Activated CD4-positive, alpha-beta T cell treated with anti-CD3 and anti-CD28 coated beads, Interleukin-10, Interleukin-2, amounts not matched to agents 100 ng/mL and 50 ng/mL, durations not matched to agents 16 hours and 8 hours (primary cell): ENCODE measurements around the gene CTBS.
"Not testable (repeated sequence)": the region's sequence is repeated elsewhere in the genome, so short reads cannot be mapped to it uniquely, and the experiment has no call there.

ENCODE experiments used
- DNase-seq: peaks from one replicate; pipeline ENCODE4 v3.0.0-alpha.2; 2020

Gene CTBS, protein sequence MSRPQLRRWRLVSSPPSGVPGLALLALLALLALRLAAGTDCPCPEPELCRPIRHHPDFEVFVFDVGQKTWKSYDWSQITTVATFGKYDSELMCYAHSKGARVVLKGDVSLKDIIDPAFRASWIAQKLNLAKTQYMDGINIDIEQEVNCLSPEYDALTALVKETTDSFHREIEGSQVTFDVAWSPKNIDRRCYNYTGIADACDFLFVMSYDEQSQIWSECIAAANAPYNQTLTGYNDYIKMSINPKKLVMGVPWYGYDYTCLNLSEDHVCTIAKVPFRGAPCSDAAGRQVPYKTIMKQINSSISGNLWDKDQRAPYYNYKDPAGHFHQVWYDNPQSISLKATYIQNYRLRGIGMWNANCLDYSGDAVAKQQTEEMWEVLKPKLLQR

DNA sequence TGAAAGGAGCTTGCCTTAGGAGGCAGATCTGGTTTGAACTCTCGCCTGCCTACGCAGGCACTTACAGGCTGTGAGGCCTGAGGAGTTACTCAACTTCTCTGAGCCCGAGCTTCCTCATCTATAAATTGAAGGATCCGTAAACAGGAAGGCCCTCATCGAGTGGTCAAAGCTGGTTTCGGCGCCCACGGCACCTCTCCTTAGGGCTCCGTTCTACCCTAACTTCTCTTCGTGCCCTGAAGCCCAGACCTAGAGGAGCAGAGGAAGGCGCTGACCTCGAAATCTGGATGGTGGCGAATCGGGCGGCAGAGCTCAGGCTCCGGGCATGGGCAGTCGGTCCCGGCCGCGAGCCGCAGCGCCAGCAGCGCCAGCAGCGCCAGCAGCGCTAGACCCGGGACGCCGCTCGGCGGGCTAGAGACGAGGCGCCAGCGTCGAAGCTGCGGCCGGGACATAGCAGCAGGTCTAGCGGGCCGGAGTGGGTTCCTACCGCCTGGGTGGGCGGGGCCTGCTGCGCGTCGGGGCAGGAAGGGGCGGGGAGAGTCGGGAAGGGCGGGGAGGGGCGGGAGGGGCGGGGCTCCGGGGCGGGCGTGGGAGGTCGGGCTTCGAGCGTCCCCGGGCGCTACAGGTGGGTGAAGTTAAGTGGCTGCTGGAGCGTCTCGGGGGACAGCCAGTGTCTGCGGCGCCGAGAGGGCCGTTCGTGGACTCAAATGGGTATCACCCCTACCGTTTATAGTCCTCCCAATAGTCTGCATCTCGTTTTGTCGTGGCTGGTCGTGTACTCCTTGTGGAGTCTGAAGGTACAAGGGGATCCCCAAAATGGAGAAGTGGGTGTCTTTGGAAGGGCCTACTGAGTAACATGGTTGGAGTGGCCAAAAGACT, at the start of gene CTBS:
Gene CTBS (minus strand): TSS at position 474 of the 876 bp plus-strand sequence. CDS start 25 bp downstream, at position 449.
- peak; percentile 93 for DNase-seq

DNA sequence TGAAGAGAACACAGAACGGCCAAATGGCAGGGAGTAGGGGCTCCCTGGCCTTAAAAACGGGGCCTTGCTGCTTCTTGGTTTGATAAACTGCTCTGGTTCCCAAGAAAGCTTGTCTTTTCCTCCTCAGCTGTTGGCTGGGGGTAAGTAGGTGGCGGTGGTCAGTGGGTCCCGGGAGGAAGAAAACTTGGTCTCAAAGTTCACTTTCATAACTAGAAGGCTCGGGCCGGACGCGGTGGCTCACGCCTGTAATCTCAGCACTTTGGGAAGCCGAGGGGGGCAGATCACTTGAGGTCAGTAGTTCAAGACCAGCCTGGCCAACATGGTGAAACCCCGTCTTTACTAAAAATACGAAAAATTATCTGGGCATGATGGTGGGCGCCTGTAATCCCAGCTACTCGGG, 47.3 kb upstream of the CTBS start:
- no peak for DNase-seq

GRCh38 chr1:84620720-84621313, 46.6 kb upstream of the CTBS start:
- DNase-seq, result peak; percentile 88

- DNase-seq, result peak; percentile 55
Measured at GRCh38 chr1:84619383-84620102, 45.3 kb upstream of the CTBS start.

DNA sequence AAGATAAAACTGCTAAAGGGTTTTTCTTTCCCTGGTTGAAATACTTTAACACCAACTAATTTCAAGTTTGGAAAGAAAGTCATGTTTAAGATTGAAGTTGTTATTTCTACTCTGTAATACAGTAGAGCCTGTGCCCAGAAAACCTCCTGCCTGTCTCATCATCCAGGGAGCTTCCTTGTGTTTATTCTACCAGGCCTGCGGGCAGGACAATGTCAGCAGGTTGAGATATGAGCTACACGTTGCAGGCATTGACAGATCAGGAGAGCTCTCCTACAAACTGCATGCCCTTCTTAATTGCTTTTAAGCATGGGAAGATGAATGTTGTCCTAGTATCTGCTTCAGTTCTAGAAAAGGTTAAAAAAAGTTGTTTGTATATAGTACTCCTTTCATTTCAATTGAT, 43.1 kb upstream of the CTBS start:
- DNase-seq, result no peak

- DNase-seq, result no peak
Measured at GRCh38 chr1:84615790-84616189, 41.5 kb upstream of the CTBS start.

DNA sequence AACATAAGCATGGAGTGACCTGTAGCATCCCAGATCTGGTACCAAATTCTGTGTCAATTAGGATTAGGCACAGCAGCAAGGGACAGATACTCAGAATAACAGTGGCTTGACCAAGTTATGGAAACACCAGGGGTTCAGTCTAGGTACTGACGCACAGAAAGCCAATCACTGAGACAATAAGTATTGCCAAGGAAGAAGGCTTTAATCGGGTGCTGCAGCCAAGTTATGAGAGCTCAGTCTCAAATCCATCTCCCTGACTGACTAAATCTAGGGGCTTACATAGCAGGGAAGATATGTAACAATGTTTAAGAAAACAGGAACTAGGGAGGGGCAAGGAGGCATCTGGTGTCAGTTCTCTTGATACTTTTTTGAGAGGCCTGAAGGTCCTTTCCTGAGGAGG, 39.6 kb upstream of the CTBS start:
- DNase-seq, result no peak

DNA sequence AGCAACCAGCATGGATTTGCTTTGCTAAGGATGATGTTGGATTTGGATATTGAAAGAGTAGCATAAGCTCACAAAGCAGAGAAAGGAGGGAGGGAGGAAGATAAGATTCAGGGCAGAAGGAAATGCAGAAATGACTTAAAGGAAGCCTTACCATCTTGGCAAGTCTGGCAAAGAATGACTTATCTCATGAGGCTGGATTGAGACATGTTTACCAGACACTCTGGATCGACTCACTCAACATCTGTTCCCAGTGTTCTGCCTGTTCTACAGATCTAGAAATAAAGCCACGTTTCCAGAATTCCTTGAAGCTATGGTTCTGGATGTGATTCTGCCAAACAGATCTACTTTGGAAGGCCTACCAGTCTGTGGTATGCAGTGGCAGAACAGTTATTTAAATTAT, 38.8 kb upstream of the CTBS start:
- no peak for DNase-seq

- no peak for DNase-seq
Measured at GRCh38 chr1:84611796-84612195, 37.6 kb upstream of the CTBS start.

DNA sequence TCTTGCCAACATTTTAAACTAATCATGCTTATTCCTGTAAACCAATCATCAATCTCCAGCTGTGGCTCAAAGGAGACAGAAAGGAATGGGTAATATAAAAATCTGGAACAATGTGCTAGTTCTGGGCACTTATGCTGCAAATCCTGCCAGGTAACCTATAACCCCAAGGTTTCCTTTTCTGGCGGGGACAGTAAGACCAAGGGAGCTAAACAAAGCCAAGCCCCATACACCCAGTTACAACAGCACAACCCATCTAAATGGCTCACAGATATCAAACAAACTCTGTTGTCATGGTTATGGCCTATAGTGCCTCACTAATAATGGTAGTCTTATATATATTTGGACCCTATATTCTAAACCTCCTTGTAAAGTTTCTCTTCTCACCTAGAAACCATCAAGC, 36.9 kb upstream of the CTBS start:
- DNase-seq, result no peak

DNA sequence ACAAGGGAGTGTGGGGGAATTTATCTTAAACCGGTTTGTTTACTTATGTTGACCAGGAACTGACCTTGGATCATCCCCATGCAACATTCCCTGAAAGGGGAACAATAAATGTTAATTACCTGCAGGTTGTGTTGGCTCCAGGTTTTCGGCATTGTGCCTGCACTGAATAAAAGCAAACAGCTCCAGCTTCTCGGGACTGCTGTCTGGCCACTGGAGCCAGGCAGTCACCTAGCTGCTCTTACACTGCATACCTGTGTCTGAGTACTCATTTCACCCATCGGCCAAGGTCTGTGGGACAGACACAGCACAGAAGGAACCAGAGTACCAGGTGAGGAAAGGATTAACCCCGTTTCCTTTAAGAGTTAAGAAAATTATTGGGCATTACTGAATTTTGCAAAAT, 32.7 kb upstream of the CTBS start:
- DNase-seq, result no peak

GRCh38 chr1:84605157-84605556, 30.9 kb upstream of the CTBS start:
- DNase-seq, result no peak

GRCh38 chr1:84603941-84604830, 29.9 kb upstream of the CTBS start:
- DNase-seq, result no peak

DNA sequence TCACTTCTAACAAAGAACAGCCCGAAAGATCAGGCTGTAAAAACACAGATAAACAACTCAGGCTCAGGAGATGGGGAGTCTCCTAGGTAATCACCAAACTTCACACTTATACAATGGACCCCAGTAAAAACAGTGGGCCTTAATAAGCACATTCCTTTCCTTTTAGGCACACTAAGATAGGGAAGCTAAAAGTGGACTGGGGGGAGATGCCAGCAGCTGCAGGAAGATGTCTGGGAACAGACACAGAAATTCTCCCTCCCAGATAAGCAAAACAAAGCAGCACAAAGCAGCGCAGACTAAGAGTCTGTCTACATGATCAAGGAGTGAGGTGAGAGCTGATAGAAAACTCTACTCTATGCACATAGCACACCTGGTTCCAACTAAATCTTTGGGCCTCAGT, 29.0 kb upstream of the CTBS start:
- no peak for DNase-seq

- DNase-seq, result no peak
Measured at GRCh38 chr1:84600796-84601195, 26.6 kb upstream of the CTBS start.

- peak; percentile 78 for DNase-seq
Measured at GRCh38 chr1:84598846-84599741, 24.9 kb upstream of the CTBS start.

DNA sequence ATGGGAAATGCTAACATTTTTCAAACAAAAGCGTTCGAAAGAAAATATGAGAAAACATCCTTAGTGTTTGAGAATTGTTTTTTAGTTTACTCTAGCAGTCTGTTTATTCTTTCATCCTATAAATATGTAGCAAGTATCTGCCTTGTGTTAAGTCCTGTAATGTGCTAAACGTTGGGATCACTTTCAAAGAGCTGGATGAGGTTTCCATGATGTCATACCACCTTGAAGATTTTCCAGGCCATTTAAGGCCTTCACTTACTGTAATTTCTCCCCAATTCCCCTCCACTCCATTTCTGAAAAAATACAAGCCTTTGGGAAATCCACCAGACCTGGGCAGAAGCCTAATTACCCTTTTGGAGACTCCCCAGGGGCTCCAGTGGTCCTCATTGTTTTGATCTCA, 24.2 kb upstream of the CTBS start:
- DNase-seq, result no peak

DNA sequence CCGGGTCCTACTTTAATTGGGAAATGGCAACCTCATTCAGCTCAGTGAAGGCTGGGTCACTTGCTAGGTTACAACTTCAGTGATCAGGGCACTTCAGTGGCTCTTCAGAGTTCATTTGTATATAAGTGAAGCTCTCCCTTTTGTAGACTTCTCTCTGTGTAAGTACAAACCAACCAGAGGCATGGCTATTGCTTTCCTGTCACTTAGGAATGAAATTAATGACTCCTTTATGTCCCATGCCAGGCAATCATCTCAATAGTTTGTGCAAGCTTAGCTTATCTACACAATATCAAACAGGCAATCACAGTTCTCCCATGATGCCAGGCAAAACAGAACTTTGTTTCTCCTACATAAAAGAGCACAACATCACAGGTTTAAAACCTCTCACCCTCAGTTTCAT, 22.8 kb upstream of the CTBS start:
- no peak for DNase-seq

- DNase-seq, result not testable (repeated sequence)
Measured at GRCh38 chr1:84594959-84595358, 20.7 kb upstream of the CTBS start.

DNA sequence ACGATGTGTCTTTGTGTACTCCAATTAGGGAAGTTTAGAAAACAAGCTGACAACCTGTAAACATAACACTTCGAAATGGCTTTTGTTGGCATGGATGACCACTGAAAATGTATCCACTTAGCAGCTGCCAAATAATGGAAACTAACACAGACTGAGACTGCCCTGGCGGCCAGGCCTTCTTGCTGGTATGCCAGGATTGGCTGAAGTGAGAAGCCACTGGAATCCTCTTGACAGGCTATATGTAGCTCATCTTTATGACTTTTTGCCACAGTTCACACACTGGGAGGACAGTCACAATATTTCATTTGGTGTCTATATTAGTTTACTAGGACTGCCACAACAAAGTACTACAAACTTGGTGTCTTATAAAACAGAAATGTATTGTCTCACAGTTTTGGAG, 12.9 kb upstream of the CTBS start:
- DNase-seq, result no peak

GRCh38 chr1:84585803-84586202, 11.6 kb upstream of the CTBS start:
- DNase-seq, result no peak
